Subcutaneous adipose tissue (tissue), 4 donors: ENCODE data around the gene SLC7A14. TPM values are rescaled to one million over a fixed set of nuclear protein-coding genes. Genes with fewer than 3 reads are reported as not detected.

ENCODE experiments used
- total RNA-seq, 4 donors: library from RNA; depleted of rRNA; stranded (reverse); fragments of >200 nt; gene quantifications; one replicate each; pipeline ENCODE4 v1.1.0, GENCODE V29; 2016
- TF ChIP-seq, protein P1 (sequence below): fragments of 450-650 bp; IDR thresholded peaks from one replicate; pipeline ENCODE4 v1.5.1; 2016; ENCODE audit warnings: low read depth, mild to moderate bottlenecking, control low read depth, antibody characterized with exemption, moderate library complexity

The SLC7A14 gene
- total RNA-seq, 4 donors from 2014 or later, result not detected

GRCh38 chr3:170497207-170498095 is 88.4 kb downstream of the SLC7A14 start:
- TF ChIP-seq, protein P1, sequence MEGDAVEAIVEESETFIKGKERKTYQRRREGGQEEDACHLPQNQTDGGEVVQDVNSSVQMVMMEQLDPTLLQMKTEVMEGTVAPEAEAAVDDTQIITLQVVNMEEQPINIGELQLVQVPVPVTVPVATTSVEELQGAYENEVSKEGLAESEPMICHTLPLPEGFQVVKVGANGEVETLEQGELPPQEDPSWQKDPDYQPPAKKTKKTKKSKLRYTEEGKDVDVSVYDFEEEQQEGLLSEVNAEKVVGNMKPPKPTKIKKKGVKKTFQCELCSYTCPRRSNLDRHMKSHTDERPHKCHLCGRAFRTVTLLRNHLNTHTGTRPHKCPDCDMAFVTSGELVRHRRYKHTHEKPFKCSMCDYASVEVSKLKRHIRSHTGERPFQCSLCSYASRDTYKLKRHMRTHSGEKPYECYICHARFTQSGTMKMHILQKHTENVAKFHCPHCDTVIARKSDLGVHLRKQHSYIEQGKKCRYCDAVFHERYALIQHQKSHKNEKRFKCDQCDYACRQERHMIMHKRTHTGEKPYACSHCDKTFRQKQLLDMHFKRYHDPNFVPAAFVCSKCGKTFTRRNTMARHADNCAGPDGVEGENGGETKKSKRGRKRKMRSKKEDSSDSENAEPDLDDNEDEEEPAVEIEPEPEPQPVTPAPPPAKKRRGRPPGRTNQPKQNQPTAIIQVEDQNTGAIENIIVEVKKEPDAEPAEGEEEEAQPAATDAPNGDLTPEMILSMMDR, result no peak

- TF ChIP-seq, protein P1, result no peak
Measured at GRCh38 chr3:170496868-170497140, 89.1 kb downstream of the SLC7A14 start.

DNA sequence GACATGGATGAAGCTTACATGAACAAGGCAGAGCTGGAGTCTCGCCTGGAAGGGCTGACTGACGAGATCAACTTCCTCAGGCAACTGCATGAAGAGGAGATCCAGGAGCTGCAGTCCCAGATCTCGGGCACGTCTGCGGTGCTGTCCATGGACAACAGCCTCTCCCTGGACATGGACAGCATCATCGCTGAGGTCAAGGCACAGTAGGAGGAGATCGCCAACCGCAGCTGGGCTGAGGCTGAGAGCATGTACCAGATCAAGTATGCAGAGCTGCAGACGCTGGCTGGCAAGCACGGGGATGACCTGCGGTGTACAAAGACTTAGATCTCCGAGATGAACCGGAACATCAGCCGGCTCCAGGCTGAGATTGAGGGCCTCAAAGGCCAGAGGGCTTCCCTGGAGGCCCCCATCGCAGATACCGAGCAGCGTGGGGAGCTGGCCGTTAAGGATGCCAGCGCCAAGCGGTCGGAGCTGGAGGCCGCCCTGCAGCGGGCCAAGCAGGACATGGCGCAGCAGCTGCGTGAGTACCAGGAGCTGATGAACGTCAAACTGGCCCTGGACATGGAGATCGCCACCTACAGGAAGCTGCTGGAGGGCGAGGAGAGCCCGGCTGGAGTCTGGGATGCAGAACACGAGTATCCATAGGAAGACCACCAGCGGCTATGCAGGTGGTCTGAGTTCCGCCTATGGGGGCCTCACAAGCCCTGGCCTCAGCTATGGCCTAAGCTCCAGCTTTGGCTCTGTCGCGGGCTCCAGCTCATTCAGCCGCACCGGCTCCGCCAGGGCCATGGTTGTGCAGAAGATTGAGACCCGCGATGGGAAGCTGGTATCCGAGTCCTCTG is 89.6 kb downstream of the SLC7A14 start:
- TF ChIP-seq, protein P1, result no peak

- TF ChIP-seq, protein P1, result no peak
Measured at GRCh38 chr3:170494766-170495165, 91.1 kb downstream of the SLC7A14 start.

GRCh38 chr3:170493712-170494182 is 92.1 kb downstream of the SLC7A14 start:
- TF ChIP-seq, protein P1, result no peak

DNA sequence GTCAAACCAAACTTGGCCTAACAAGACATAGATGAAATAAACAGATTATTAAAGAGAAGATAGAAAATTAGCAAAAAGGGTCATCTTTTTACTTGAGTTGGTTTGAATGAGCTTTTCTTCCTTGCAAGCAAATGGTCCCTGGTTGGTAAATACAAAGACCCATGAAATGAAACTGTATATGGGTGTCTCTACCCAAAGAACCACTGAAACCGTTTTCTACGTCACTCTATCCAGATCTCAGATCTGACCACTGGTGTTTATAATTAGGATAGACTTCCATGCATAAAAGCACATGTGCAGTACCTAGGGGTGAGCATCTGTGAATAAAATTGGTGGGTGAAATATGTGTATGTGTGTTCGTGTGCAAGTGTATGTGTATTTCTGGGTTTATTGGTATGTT is 94.0 kb downstream of the SLC7A14 start:
- TF ChIP-seq, protein P1, result no peak
